T-helper 2 cell (primary cell): ENCODE results near the gene DNAJB1.
"Not testable (repeated sequence)": the region's sequence is repeated elsewhere in the genome, so short reads cannot be mapped to it uniquely, and the experiment has no call there.

Experiments
- DNase-seq, 5 experiments: peaks; one replicate each; pipeline versions ENCODE4 v3.0.0 to v3.0.0-alpha.2; 2012 to 2022

Gene DNAJB1

GRCh38 chr19:14553042-14553938, 35.1 kb upstream of the DNAJB1 start:
- no peak for DNase-seq

- DNase-seq: not testable (repeated sequence)
These were observed 33.8 kb upstream of the DNAJB1 start for GRCh38 chr19:14552006-14552360.

DNA sequence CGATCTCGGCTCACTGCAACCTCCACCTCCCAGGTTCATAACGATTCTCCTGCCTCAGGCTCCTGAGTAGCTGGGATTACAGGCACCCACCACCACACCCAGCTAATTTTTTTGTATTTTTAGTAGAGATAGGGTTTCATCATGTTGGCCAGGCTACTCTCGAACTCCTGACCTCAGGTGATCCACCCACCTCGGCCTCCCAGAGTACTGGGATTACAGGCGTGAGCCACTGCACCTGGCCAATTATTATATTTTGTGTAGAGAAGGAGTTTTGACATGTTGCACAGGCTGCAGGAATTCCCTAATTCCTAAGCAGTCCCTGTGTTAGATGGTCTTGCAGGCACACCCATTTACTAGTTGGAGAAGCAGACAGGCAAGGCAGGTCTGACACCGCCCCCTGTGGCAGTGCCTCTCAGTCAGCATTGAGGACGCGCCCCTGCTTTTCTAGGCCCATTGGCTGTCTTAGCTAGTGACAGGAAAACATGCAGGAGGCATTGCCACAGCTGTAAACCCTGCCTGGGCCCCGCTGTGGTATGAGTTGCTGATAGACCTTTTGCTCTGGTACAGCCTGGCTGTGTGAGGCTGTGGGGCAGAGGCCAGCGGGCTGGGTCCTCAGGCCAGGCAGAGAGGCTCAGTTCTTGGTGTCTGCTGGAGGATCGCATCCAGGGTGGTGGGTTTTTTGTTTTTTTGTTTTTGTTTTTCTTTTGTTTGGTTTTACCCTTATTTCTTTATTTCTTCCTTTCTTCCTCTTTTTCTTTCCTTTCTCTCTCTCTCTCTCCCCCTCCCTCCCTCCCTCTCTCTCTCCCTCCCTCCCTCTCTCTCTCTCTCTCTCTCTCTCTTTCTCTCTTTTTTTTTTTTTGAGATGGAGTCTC, 33.2 kb upstream of the DNAJB1 start:
- DNase-seq: peak in 4 of 5 experiments; percentile 48 to 92 (median 72)

- DNase-seq: no peak
These were observed 32.1 kb upstream of the DNAJB1 start for GRCh38 chr19:14550201-14550754.

- no peak for DNase-seq
These were observed 27.5 kb upstream of the DNAJB1 start for GRCh38 chr19:14545716-14546082.

GRCh38 chr19:14544977-14545715, 26.9 kb upstream of the DNAJB1 start:
- DNase-seq: no peak

DNA sequence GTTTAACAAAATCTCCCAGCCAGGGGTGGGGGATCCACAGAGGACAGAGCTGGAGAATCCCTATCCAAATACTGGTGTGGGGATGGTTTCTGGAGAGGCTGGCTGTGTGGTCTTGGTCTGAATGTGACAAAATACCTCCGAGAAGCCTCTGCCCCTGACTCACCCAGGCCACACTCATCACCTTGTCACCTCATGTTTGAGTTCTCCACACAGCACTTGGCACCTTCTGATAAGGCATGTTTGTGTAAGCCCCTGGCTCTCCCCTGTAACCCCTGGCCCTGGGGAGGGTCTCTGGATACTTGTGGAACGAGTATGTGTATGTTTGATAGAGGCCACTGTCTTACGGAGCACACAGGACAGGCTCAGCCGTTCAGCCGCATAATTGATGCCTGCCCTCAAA, 25.9 kb upstream of the DNAJB1 start:
- no peak for DNase-seq

DNA sequence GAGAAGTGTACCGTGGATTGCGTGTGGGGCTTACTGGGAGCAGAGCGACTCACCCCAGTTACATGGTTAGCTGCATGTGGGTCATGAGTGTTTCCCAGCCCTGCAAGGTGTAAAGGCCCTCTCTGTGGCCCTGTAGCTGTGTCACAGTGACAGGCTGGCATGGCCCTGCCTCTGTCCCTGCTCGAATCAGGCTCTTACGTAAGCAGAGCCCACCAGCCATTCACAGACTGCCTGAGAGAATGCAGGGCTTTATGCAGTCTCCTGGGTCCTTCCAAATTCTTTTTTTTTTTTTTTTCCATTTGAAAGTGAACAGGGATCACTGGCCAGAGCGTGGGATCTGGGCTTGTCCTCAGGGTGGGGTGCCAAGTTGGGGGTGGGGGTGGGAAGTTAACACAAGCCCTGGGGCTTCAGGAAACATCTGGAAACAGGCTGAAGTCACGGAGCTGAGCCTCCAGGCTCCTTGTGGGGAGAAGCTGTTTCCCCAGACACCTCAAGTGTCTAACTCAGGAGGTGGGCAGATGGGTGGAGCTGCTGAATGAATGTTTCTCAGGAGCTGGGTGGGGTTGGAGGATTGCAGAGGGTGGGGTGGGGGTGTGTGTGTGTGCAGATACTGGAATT, 24.6 kb upstream of the DNAJB1 start:
- DNase-seq: no peak

DNA sequence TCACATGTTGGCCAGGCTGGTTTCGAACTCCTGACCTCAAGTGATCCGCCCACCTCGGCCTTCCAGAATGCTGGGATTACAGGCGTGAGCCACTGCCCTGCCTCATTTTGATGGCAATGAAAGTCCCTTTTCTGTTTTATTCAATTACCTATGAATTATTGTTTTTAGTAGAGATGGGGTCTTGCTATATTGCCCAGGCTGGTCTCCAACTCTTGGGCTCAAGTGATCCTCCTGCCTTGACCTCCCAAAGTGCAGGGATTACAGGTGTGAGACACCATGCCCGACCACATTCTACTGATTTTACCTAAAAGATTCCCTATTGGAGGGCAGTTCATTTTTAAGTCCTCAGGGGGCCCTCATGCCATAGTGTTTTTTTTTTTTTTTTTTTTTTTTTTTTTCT, 23.8 kb upstream of the DNAJB1 start:
- DNase-seq: not testable (repeated sequence)

DNA sequence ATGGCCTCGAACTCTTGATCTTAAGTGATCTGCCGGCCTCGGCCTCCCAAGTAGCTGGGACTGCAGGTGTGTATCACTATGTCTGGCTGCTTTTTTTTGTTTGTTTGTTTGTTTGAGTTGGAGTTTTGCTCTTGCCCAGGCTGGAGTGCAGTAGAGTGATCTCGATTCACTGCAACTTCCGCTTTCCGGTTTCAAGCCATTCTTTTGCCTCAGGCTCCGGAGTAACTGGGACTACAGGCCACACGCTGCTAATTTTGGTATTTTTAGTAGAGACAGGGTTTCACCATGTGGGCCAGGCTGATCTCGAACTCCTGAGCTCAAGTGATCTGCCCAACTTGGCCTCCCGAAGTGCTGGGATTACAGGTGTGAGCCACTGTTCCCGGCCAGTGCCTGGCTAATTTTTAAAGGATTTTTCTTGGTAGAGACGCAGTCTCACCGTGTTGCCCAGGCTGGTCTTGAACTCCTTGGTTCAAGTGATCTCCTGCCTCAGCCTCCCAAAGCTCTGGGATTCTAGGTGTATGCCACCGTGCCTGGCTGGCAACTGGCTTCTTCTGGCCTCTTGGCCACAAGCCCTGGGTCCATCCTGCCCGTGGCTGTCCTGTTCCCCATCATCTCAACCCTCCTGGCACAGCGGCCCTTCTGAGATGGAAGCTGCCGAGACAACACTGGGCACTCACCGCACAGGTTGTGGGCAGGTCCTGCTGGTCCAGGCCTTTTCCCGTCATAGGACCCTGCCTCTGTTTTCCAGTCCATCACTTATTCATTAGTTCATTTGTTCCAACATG, 22.7 kb upstream of the DNAJB1 start:
- no peak for DNase-seq

GRCh38 chr19:14536926-14537692, 18.9 kb upstream of the DNAJB1 start:
- peak in 2 of 5 experiments; percentile 24 to 74 for DNase-seq

DNA sequence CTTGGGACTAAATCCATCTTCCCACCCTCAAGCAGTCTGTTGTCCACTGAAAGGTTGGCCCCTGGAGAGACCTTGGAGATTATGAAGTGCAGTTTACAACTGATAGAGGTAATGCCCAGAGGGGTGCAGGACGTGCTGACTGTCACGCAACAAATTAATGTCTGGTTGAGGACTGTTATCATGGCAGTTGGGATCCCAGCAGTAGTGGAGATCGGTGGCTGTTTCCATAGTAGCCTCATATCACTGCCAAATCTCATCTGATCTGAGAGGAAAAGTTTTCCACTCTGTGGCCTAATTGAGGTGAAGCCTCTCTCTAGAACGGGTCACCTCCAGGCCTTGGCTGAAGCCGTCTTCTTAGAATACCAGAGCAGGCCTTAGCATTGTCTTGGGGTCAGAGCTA, 15.3 kb upstream of the DNAJB1 start:
- no peak for DNase-seq

- DNase-seq: no peak
These were observed 12.3 kb upstream of the DNAJB1 start for GRCh38 chr19:14530506-14530905.

DNA sequence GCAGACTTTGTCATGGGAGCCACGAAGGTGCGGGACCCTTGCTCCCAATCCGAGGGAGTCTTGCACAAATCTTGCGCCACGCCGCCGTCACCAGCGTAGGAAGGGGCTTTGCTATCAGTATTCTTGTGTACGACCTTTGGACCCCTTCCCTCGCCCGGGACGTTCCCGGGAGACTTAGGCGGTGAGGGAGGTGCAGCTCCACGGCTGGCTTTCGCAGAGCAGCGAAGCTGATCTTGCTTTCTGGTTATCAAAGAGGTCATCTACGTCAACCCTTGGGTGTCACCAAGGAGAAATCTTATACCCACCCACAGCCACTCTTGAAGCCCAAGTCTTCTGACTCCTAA, 11.8 kb upstream of the DNAJB1 start:
- peak in 2 of 5 experiments; percentile 20 to 74 for DNase-seq

DNA sequence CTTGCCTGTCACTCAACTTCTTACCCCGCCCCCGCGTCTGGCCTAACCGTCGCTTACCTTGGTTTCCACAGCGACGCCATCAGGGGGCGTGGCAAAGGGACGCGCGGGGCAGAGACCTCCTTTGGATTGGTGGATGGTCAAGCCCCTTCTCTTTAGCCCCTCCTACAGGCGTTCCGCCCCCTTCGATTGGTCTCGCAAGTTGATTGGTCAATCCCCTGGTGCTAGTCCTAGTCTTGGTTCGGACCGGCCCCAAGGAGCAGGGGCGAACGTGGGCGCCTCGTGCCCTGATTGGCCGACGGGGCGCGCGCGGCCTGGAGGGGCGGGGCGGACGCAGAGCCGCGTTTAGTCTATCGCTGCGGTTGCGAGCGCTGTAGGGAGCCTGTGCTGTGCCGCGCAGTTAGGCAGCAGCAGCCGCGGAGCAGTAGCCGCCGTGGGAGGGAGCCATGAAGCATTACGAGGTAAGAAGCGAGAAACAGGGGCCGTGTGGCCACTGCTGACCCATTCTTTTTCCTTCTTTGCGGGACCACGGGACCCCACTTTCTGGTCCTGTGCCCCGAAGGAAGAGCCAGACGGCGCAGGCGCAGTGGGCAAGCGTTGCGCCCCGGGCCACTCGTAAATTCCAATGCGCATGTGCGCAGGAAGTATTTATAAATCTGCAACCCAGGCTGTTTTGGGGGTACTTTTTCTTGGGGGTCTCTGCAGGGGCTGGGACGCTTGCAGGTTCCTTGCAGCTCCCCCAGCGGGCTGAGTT, 11.2 kb upstream of the DNAJB1 start, which contains the start of gene TECR:
Gene TECR (plus strand): TSS at position 341 of the 751 bp plus-strand sequence. CDS start 103 bp downstream, at position 444.
- DNase-seq: peak; percentile 98 to 100 (median 100)

- DNase-seq: peak in 1 of 5 experiments; percentile 14
These were observed 10.4 kb upstream of the DNAJB1 start for GRCh38 chr19:14528419-14529253.

DNA sequence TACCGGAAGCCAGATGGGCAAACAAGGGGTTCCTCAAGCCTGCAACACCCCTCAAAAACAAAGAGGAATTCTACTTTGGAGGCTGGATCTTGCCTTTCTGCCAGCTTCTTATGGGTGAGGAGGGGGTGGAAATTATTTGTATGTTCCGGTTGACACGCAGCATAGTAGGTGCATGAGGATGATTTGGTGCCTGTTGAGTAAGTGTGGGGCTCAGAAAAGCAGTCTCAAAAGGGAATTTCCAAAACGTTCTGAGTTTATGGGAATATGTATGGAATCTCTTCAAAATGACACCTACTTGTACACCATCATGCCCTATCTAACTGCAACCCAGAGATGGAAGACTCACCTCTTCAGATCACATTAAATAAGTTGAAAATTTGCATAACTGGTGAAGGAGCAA, 8.2 kb upstream of the DNAJB1 start:
- no peak for DNase-seq

- DNase-seq: no peak
These were observed 7.5 kb upstream of the DNAJB1 start for GRCh38 chr19:14525729-14526128.

- DNase-seq: no peak
These were observed 2.3 kb upstream of the DNAJB1 start for GRCh38 chr19:14520543-14520942.
